H1 (cell line): ENCODE measurements around the gene CNNM1. TPM values are rescaled to one million over a fixed set of nuclear protein-coding genes. Genes with fewer than 3 reads are reported as not detected.

Experiments used
- CTCF ChIA-PET: fragments of 300-600 bp; sonication (Branson Sonifier 250); formaldehyde crosslinking; loops from one replicate; lab custom pipeline; 2021; ENCODE audit not compliant: partially characterized antibody; lab: Charles Lee
- POLR2A ChIA-PET: fragments of 300-600 bp; sonication (Branson Sonifier 250); formaldehyde crosslinking; loops from one replicate; lab custom pipeline; 2021; ENCODE audit warnings: inconsistent platforms; ENCODE audit not compliant: partially characterized antibody; lab: Charles Lee
- DNase-seq, 2 experiments: peaks; one replicate each; pipeline versions ENCODE4 v3.0.0 to v3.0.0-alpha.2; 2010 to 2022; ENCODE audit warnings: low spot score in 2 of 2, low read depth in 1 of 2, mixed read lengths in 1 of 2
- FAIRE-seq: peaks from 2 replicates; lab custom pipeline; 2011; peaks lifted over from hg19 to GRCh38; lab: Jason Lieb, UNC
- H2AFZ ChIP-seq: 2 replicates; pipeline ENCODE4 v1.8.1; 2012; ENCODE audit warnings: low read length, inconsistent platforms
- H2AK5ac ChIP-seq: 2 replicates; pipeline ENCODE4 v1.6.1; 2013; ENCODE audit warnings: low read depth, low read length
- H2BK120ac ChIP-seq: replicated peaks from 2 replicates; pipeline ENCODE3; 2013; ENCODE audit warnings: low read depth, low read length, inconsistent platforms
- H2BK12ac ChIP-seq: 2 replicates; pipeline ENCODE4 v1.6.1; 2013; ENCODE audit warnings: low read depth, low read length
- H2BK15ac ChIP-seq: 2 replicates; pipeline ENCODE4 v1.6.1; 2013; ENCODE audit warnings: low read length
- H2BK20ac ChIP-seq: 2 replicates; pipeline ENCODE4 v1.6.1; 2013; ENCODE audit warnings: low read length
- H2BK5ac ChIP-seq: 2 replicates; pipeline ENCODE4 v1.6.1; 2013; ENCODE audit warnings: low read depth, low read length
- H3K14ac ChIP-seq: 2 replicates; pipeline ENCODE4 v1.6.1; 2013; ENCODE audit warnings: inconsistent platforms; ENCODE audit not compliant: insufficient read length
- H3K18ac ChIP-seq: 2 replicates; pipeline ENCODE4 v1.6.1; 2013; ENCODE audit warnings: low read length; ENCODE audit errors: extremely low read depth
- H3K23ac ChIP-seq: 2 replicates; pipeline ENCODE4 v1.6.1; 2013; ENCODE audit warnings: inconsistent platforms; ENCODE audit not compliant: insufficient read length
- H3K23me2 ChIP-seq: 2 replicates; pipeline ENCODE4 v1.6.1; 2013; ENCODE audit warnings: low read depth, low read length
- H3K27ac ChIP-seq: 2 replicates; pipeline ENCODE4 v1.6.1; 2011; ENCODE audit warnings: low read depth, low read length, inconsistent platforms
- H3K27me3 ChIP-seq, 4 experiments: replicated peaks in 1 of 4; 1 replicate in 1 of 4; 2 replicates in 3 of 4; pipeline versions ENCODE4 v1.6.1 to v1.8.1; 2011 to 2013; ENCODE audit warnings: low read length in 3 of 4, mild to moderate bottlenecking in 3 of 4, inconsistent platforms in 2 of 4, mixed read lengths in 2 of 4, moderate library complexity in 1 of 4; ENCODE audit not compliant: control insufficient read depth in 3 of 4, insufficient read depth in 3 of 4; ENCODE audit errors: extremely low read depth in 1 of 4
- H3K36me3 ChIP-seq, 4 experiments: 2 replicates each; pipeline versions ENCODE4 v1.6.1 to v1.8.1; 2011 to 2013; ENCODE audit warnings: mild to moderate bottlenecking in 4 of 4, low read length in 3 of 4, moderate library complexity in 2 of 4, control low read depth in 1 of 4, inconsistent platforms in 1 of 4; ENCODE audit not compliant: insufficient read depth in 4 of 4, control insufficient read depth in 2 of 4
- H3K4ac ChIP-seq: replicated peaks from 2 replicates; pipeline ENCODE3; 2013; ENCODE audit warnings: low read length, low read depth, mixed read lengths, inconsistent platforms; ENCODE audit not compliant: insufficient read length
- H3K4me1 ChIP-seq, 4 experiments: replicated peaks in 1 of 4; 1 replicate in 1 of 4; 2 replicates in 3 of 4; pipeline versions ENCODE4 v1.6.1 to v1.8.1; 2011 to 2013; ENCODE audit warnings: low read length in 3 of 4, inconsistent platforms in 2 of 4, mixed read lengths in 1 of 4; ENCODE audit not compliant: insufficient read depth in 4 of 4, control insufficient read depth in 3 of 4
- H3K4me2 ChIP-seq, 2 experiments: 2 replicates each; pipeline versions ENCODE4 v1.6.1 to v1.8.1; 2011 to 2013; ENCODE audit warnings: low read depth in 2 of 2, low read length in 2 of 2, control low read depth in 1 of 2, inconsistent platforms in 1 of 2, mild to moderate bottlenecking in 1 of 2; ENCODE audit not compliant: insufficient read depth in 1 of 2
- H3K4me3 ChIP-seq, 4 experiments: fragments of 200-600, 300-600 bp in 1 of 4; sonication (generic), shearing (Covaris generic), sonication (Bioruptor Twin) in 1 of 4; 2 replicates each; pipeline versions ENCODE4 v1.5.1 to v1.8.1; 2011 to 2016; ENCODE audit warnings: low read length in 4 of 4, low read depth in 3 of 4, control low read depth in 2 of 4, inconsistent platforms in 2 of 4, mild to moderate bottlenecking in 2 of 4, mixed read lengths in 1 of 4, moderate library complexity in 1 of 4; ENCODE audit not compliant: insufficient read depth in 2 of 4; ENCODE audit errors: extremely low read depth in 1 of 4
- H3K56ac ChIP-seq: replicated peaks from 2 replicates; pipeline ENCODE3; 2013; ENCODE audit warnings: low read depth, mild to moderate bottlenecking, mixed read lengths, low read length, inconsistent platforms; ENCODE audit not compliant: insufficient read length
- H3K79me1 ChIP-seq: 2 replicates; pipeline ENCODE4 v1.6.1; 2013; ENCODE audit warnings: low read depth, low read length, control low read depth
- H3K79me2 ChIP-seq, 2 experiments: 2 replicates each; pipeline versions ENCODE4 v1.6.1 to v1.8.1; 2012 to 2013; ENCODE audit warnings: low read length in 2 of 2, mild to moderate bottlenecking in 2 of 2, inconsistent platforms in 1 of 2; ENCODE audit not compliant: insufficient read depth in 2 of 2, control insufficient read depth in 1 of 2
- H3K9ac ChIP-seq, 4 experiments: replicated peaks in 1 of 4; 1 replicate in 1 of 4; 2 replicates in 3 of 4; pipeline versions ENCODE4 v1.6.1 to v1.8.1; 2011 to 2013; ENCODE audit warnings: low read depth in 3 of 4, low read length in 3 of 4, control low read depth in 2 of 4, mild to moderate bottlenecking in 2 of 4, moderate library complexity in 2 of 4, inconsistent platforms in 1 of 4; ENCODE audit errors: extremely low read depth in 1 of 4
- H3K9me3 ChIP-seq, 2 experiments: 2 replicates each; pipeline versions ENCODE4 v1.6.1 to v1.8.1; 2012 to 2013; ENCODE audit warnings: mild to moderate bottlenecking in 2 of 2, moderate library complexity in 2 of 2, control low read depth in 1 of 2, inconsistent platforms in 1 of 2, low read depth in 1 of 2, low read length in 1 of 2, mixed read lengths in 1 of 2; ENCODE audit not compliant: insufficient read depth in 2 of 2
- H4K20me1 ChIP-seq, 2 experiments: replicated peaks in 1 of 2; 2 replicates each; pipeline versions ENCODE3 to v1.8.1; 2011 to 2013; ENCODE audit warnings: inconsistent platforms in 2 of 2, low read length in 2 of 2, mild to moderate bottlenecking in 1 of 2; ENCODE audit not compliant: insufficient read depth in 2 of 2, control insufficient read depth in 1 of 2
- H4K5ac ChIP-seq: 2 replicates; pipeline ENCODE4 v1.6.1; 2013; ENCODE audit warnings: low read length, low read depth, mixed read lengths, inconsistent platforms; ENCODE audit not compliant: insufficient read length
- H4K8ac ChIP-seq: 2 replicates; pipeline ENCODE4 v1.8.0; 2013; ENCODE audit warnings: mild to moderate bottlenecking, moderate library complexity, low read length, inconsistent platforms; ENCODE audit not compliant: insufficient read depth; ENCODE audit errors: extremely low read depth
- H4K91ac ChIP-seq: replicated peaks from 2 replicates; pipeline ENCODE3; 2013; ENCODE audit warnings: low read length, mixed read lengths, inconsistent platforms; ENCODE audit not compliant: insufficient read length
- ASH2L ChIP-seq: fragments of 200-600, 300-600 bp; sonication (generic); IDR thresholded peaks from one replicate; pipeline ENCODE4 v1.7.1; 2017; ENCODE audit warnings: low read length
- BCL11A ChIP-seq, 2 experiments: IDR thresholded peaks; one replicate each; pipeline ENCODE4 v1.6.1; 2011; ENCODE audit warnings: low read depth in 2 of 2, low read length in 2 of 2, mild to moderate bottlenecking in 2 of 2
- CREB1 ChIP-seq: IDR thresholded peaks from 2 replicates; pipeline ENCODE4 v1.6.1; 2012; ENCODE audit warnings: inconsistent platforms
- KDM5A ChIP-seq: fragments of 200-600 bp; IDR thresholded peaks from 2 replicates; pipeline ENCODE4 v1.7.1; 2012; ENCODE audit warnings: mild to moderate bottlenecking, low read length, inconsistent platforms, mixed read lengths
- PHF8 ChIP-seq: fragments of 200-600 bp; sonication (generic); conservative IDR thresholded peaks from 2 replicates; pipeline ENCODE4 v1.7.1; 2012; ENCODE audit warnings: low read depth, mild to moderate bottlenecking, inconsistent platforms, low read length, moderate library complexity
- POLR2AphosphoS5 ChIP-seq: IDR thresholded peaks from 2 replicates; pipeline ENCODE4 v1.6.1; 2011; ENCODE audit warnings: low read depth, low read length
- SAP30 ChIP-seq: fragments of 300-600 bp; sonication (generic); IDR thresholded peaks from 2 replicates; pipeline ENCODE4 v1.7.1; 2012; ENCODE audit warnings: low read length, moderate library complexity, mild to moderate bottlenecking, inconsistent platforms; ENCODE audit not compliant: insufficient read depth, insufficient replicate concordance
- SP2 ChIP-seq: IDR thresholded peaks from 2 replicates; pipeline ENCODE4 v1.6.1; 2012; ENCODE audit warnings: mild to moderate bottlenecking, low read length, inconsistent platforms
- TAF1 ChIP-seq: IDR thresholded peaks from 2 replicates; pipeline ENCODE4 v1.6.1; 2011; ENCODE audit warnings: mild to moderate bottlenecking, low read depth, low read length
- TCF12 ChIP-seq: IDR thresholded peaks from 2 replicates; pipeline ENCODE4 v1.6.1; 2011; ENCODE audit warnings: low read depth, mild to moderate bottlenecking, low read length
- YY1 ChIP-seq: IDR thresholded peaks from 2 replicates; pipeline ENCODE4 v1.6.1; 2011; ENCODE audit warnings: low read depth, mild to moderate bottlenecking, low read length
- WGBS, 2 experiments: shearing (Covaris generic) in 1 of 2; methylation state at CpG; one replicate each; pipeline versions ENCODE4 v1.1.6 to v1.1.7; 2013 to 2015; ENCODE audit warnings: low lambda C conversion rate in 2 of 2, mixed read lengths in 2 of 2, inconsistent platforms in 1 of 2, low coverage in 1 of 2, missing lambda C conversion rate in 1 of 2; ENCODE audit not compliant: insufficient replicate concordance in 2 of 2, insufficient coverage in 1 of 2, insufficient read length in 1 of 2; ENCODE audit errors: extremely low coverage in 1 of 2, missing lambda C conversion rate in 1 of 2; 5-methylcytosine and 5-hydroxymethylcytosine counted together
- polyA plus RNA-seq, 7 experiments: library from polyadenylated mRNA; depleted of rRNA in 3 of 7; stranded (reverse) in 5 of 7; unstranded in 2 of 7; fragments of >200 nt in 5 of 7; fragments of 200-250 nt in 2 of 7; gene quantifications; 1 replicate in 5 of 7; 2 replicates in 1 of 7; 4 replicates in 1 of 7; pipeline versions ENCODE4 v1.2.1 to v1.2.3, GENCODE V29; 2011 to 2013; ENCODE audit warnings: missing spikeins in 2 of 7, mixed read lengths in 2 of 7
- total RNA-seq: library from RNA; stranded (reverse); fragmentation: NEBNext Ultra II Directional; extraction: Animal tissue kit (Norgen Biotek cat#: 25700); gene quantifications from 2 replicates; pipeline ENCODE4 v1.2.1, GENCODE V29; 2021
- TF ChIP-seq, protein P1 (sequence below): IDR thresholded peaks from 2 replicates; pipeline ENCODE4 v1.6.1; 2012; ENCODE audit warnings: inconsistent platforms

CNNM1 gene
- total and polyA plus RNA-seq, 2 of the 8 experiments (the other 6 are each of a cell fraction or from before 2014, with no cell fraction given) = 0.74 to 0.92 TPM

DNA sequence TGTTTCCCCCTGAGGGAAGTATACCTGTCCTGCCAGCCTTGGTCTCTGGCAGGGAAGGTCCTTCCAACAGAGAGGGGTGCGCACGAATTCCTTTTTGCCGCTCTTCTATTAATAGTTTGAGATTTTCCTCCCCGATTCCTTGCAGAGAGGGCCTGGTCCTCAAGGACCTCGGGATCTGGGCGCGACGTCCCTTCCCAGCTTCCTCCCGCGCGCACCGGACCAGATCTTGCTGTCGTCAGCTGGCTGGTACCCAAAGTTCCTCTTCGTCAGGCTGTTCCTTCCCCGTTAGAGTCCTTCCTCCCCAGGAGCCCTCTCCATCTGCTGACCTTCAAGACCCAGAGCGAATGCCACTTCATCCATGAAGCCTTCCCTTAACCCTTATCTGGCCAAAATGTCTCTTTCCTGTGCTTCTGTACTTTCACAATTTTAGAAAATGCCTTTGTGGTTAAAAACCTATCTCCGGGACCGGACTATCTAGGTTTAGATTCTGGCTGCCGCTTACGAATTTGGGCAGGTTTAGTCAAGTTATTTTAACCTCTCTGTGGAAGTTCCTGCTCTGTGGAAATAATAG, 102.1 kb downstream of the CNNM1 start:
- peaks cover 0 to 4% (median 0%) of the 10 kb centered on the region in 4 experiments; a peak in 1 of 7 replicates for H3K4me1 ChIP-seq
- peaks cover 0 to 43% of the 10 kb centered on the region in 2 experiments; a peak in 3 of 4 replicates for H3K79me2 ChIP-seq
- peak overlapping the region; percentile 64 to 89 (median 78) for H3K9ac ChIP-seq
- FAIRE-seq = no peak
- H3K4me3 ChIP-seq = peak overlapping the region; percentile 87 to 99 (median 98)
- H4K91ac ChIP-seq = peak overlapping the region; percentile 16
- whole genome bisulfite sequencing, 2 experiments = 6% methylated on average over 19 of the region's 20 CpGs; no CpG with 5 or more reads in 1 of the 2 experiments
- no peaks in the 10 kb centered on the region for H3K27me3 ChIP-seq
- DNase-seq = no peak
- ChIA-PET POLR2A (interaction anchor here (0.6 to 2.8 kb wide), 21 partner anchors 8 to 1016 kb away, joined by 3 to 30 read pairs (median 6); partner anchors contain the start of genes PYROXD2 and SLC25A28), CTCF (interaction anchor here (0.6 to 3.3 kb wide), 5 partner anchors 11 to 964 kb away, joined by 3 to 16 read pairs (median 5); no protein-coding TSS in a partner anchor)
- H3K23me2 ChIP-seq = peaks cover 10% of the 10 kb centered on the region
- H3K14ac ChIP-seq = no peak overlapping the region
- H3K4me2 ChIP-seq = peak overlapping the region; percentile 67 to 91
- peak overlapping the region; percentile 85; the same call in 1 of the 2 replicates for H4K8ac ChIP-seq
- peak overlapping the region; percentile 45 for H2AFZ ChIP-seq
- peak overlapping the region; percentile 81 for H2BK5ac ChIP-seq
- H2BK20ac ChIP-seq = no peak overlapping the region
- H2AK5ac ChIP-seq = no peak overlapping the region; the same call in 1 of the 2 replicates
- no peaks in the 10 kb centered on the region for H3K36me3 ChIP-seq
- peaks cover 0 to 5% of the 10 kb centered on the region in 2 experiments for H4K20me1 ChIP-seq
- H3K56ac ChIP-seq = peak overlapping the region; percentile 62
- no peak overlapping the region for H2BK15ac ChIP-seq
- H3K27ac ChIP-seq = peak overlapping the region; percentile 56; the same call in 1 of the 2 replicates
- H3K18ac ChIP-seq = no peak overlapping the region
- H3K4ac ChIP-seq = peak overlapping the region; percentile 47
- no peak overlapping the region for H3K23ac ChIP-seq
- no peak overlapping the region for H2BK120ac ChIP-seq
- peak overlapping the region; percentile 10 for H4K5ac ChIP-seq
- H3K9me3 ChIP-seq = no peaks in the 10 kb centered on the region
- H2BK12ac ChIP-seq = 0 out of 2 replicates have a peak overlapping the region, but pooled peaks have one; percentile 33
- peaks cover 6% of the 10 kb centered on the region for H3K79me1 ChIP-seq
- TF ChIP-seq PHF8 (0 out of 2 replicates have a peak, but pooled peaks have one; percentile 65), TAF1 (no peak), BCL11A (IDR thresholded peaks at IDR 0.05; ENCODE audit: low read depth in 2 of 2, low read length in 2 of 2) (no peak), ASH2L (peak; percentile 64), KDM5A (no peak), CREB1 (peak; percentile 50), SP2 (no peak), POLR2AphosphoS5 (peak; percentile 66), SAP30 (peak; percentile 68), TCF12 (peak; percentile 53; the same call in 1 of the 2 replicates), YY1 (no peak)
- TF ChIP-seq, protein P1, sequence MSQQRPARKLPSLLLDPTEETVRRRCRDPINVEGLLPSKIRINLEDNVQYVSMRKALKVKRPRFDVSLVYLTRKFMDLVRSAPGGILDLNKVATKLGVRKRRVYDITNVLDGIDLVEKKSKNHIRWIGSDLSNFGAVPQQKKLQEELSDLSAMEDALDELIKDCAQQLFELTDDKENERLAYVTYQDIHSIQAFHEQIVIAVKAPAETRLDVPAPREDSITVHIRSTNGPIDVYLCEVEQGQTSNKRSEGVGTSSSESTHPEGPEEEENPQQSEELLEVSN = peak; percentile 54
